ENCODE measurements around the gene ZMYND8. TPM values are rescaled to one million over a fixed set of nuclear protein-coding genes. Genes with fewer than 3 reads are reported as not detected.

ZMYND8 gene
- total and polyA plus RNA-seq, 10 of the 15 experiments (the other 5 are each of a cell fraction or from before 2014, with no cell fraction given): 12.9 to 54.8 (median 23.1) TPM

DNA sequence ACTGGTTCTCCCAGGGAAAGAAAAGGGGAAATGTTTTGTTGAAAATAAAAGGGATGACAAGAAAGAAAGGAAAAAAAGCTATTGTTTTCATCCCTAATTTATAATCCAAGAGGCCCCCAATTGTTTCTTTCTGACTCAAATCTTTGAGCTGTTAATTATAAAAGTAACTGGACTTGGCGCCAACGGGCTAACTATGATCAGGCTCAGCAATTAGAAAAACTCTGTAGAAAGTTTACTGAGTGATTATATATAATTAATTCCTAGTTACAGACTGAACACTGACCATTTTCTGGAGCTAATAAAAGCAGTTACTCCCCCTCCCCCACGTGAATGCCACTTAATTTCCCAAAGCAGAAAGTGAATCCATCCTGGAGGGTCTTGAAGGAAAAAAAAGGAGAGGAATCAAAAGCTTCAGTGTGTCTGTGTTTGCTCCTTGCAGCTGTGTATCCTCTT, 3.2 kb downstream of the ZMYND8 start:
- peak overlapping the region; percentile 77 for H3K4me3 ChIP-seq

DNA sequence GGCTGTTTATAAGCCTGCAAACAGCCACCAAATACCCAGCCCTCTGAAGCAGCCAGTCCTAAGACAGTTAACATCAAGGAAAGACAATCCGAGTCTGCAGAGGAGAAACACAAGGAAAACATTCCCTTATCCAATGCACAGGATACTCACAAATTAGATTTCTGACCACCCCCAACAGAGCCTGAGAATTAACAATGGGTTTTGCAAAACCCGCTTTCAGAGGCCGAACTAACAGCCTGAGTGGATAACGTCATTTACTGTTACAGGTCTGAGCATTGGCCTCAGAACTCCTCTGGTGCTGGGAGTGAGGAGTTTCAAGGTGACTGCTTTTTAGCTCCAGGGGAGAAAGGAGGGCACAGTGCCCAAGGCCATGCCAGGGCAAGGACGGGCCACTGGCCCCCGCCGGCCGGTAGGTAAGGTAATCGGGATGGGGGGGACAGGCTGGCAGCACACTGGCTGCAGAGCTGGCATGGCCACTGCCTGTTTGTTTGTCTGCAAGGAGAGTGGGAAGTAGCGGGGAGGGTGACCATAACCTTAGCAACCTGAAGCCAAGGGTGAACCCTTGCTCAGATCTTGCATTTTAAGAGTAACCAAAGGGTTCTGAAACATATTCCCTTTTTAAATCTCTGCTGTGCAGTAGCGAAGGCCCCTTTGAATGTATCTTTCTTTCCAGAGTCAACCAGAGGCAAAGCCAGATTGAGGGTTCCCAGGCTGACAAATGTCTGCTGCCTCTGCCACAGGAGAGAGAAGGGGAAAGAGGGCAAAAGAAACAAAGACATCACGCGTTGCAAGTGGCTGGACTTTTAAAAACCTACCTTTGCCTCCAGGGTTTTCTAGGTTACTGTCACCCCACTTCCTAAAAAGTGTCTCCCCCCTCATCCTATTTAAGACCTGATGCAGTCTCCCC, 3.9 kb downstream of the ZMYND8 start:
- Histone ChIP-seq H3K4me3 (peak overlapping the region; percentile 77), H2AFZ (ENCODE audit: control insufficient read depth, low read depth, low read length) (no peak overlapping the region), H3K9me3 (replicated peaks; ENCODE audit: control insufficient read depth, insufficient read depth, low read length) (no peaks in the 10 kb centered on the region), H3K27ac (ENCODE audit: control insufficient read depth, insufficient read depth) (peak overlapping the region; percentile 99), H3K4me1 (ENCODE audit: control insufficient read depth, insufficient read depth, low read length) (peaks cover 30% of the 10 kb centered on the region), H3K36me3 (ENCODE audit: control insufficient read depth in 2 of 2, insufficient read depth in 2 of 2, low read length in 1 of 2) (peaks cover 0 to 5% of the 10 kb centered on the region in 2 experiments; a peak in 1 of 4 replicates), H3K79me2 (ENCODE audit: control insufficient read depth, insufficient read depth, low read length) (peaks cover 95% of the 10 kb centered on the region), H3K27me3 (replicated peaks in 1 of 2; ENCODE audit: control insufficient read depth in 2 of 2, insufficient read depth in 2 of 2, low read length in 1 of 2) (no peaks in the 10 kb centered on the region), H3K4me2 (ENCODE audit: control insufficient read depth, insufficient read depth) (peak overlapping the region; percentile 95), H3K9ac (ENCODE audit: control insufficient read depth, insufficient read depth, low read length) (peak overlapping the region; percentile 93), H4K20me1 (ENCODE audit: control insufficient read depth, insufficient read depth) (no peaks in the 10 kb centered on the region)
- in situ Hi-C loops (cut with MboI): no loop called here
- ATAC-seq: peak; percentile 6; the same call in 1 of the 3 replicates
- WGBS (ENCODE audit: insufficient coverage, insufficient replicate concordance, low lambda C conversion rate, missing lambda C conversion rate): 31% methylated on average over 13 of the region's 13 CpGs
- FAIRE-seq: no peak
- BruUV-seq (replicated peaks): no TSS peak
- SMC1A ChIA-PET (ENCODE audit: uncharacterized antibody, unreplicated experiment): interaction anchor here (0.8 to 7.3 kb wide), 22 partner anchors 7 to 157 kb away, joined by 3 to 72 read pairs (median 4); no protein-coding TSS in a partner anchor
- POLR2A ChIA-PET: interaction anchor here (0.6 to 5.0 kb wide), 9 partner anchors 31 to 150 kb away, joined by 3 to 58 read pairs (median 5); partner anchors contain the start of gene NCOA3
- RAD21 ChIA-PET (ENCODE audit: unreplicated experiment): interaction anchor here (1.6 to 13.0 kb wide), 9 partner anchors 31 to 151 kb away, joined by 7 to 123 read pairs (median 13); no protein-coding TSS in a partner anchor
- CTCF ChIA-PET: interaction anchor here (0.9 to 13.0 kb wide), 4 partner anchors 31 to 268 kb away, joined by 4 to 129 read pairs (median 38); no protein-coding TSS in a partner anchor
- intact Hi-C loops (cut with micrococcal nuclease; ENCODE audit: unreplicated experiment): loop anchor here (5.0 kb wide), 1 partner anchor 80 kb away; no protein-coding TSS in a partner anchor
- no peak for DNase-seq (ENCODE audit: low read depth, low spot score)
- TF ChIP-seq JUNB (IDR thresholded peaks at IDR 0.05) (no peak), SUPT20H (IDR thresholded peaks at IDR 0.05; ENCODE audit: borderline replicate concordance, control insufficient read depth, low read depth, low read length) (no peak), RAD51 (IDR thresholded peaks at IDR 0.05) (no peak), HDAC2 (IDR thresholded peaks at IDR 0.05) (no peak), ZSCAN29 (IDR thresholded peaks at IDR 0.05) (no peak), ZNF24 (IDR thresholded peaks at IDR 0.05) (no peak), HCFC1 (IDR thresholded peaks at IDR 0.05; ENCODE audit: low read length) (no peak), TCF12 (IDR thresholded peaks at IDR 0.05; ENCODE audit: low read depth, low read length) (no peak), CREM (IDR thresholded peaks at IDR 0.05; ENCODE audit: low read depth) (no peak), YBX1 (IDR thresholded peaks at IDR 0.05) (no peak)
- TF ChIP-seq, protein P1, sequence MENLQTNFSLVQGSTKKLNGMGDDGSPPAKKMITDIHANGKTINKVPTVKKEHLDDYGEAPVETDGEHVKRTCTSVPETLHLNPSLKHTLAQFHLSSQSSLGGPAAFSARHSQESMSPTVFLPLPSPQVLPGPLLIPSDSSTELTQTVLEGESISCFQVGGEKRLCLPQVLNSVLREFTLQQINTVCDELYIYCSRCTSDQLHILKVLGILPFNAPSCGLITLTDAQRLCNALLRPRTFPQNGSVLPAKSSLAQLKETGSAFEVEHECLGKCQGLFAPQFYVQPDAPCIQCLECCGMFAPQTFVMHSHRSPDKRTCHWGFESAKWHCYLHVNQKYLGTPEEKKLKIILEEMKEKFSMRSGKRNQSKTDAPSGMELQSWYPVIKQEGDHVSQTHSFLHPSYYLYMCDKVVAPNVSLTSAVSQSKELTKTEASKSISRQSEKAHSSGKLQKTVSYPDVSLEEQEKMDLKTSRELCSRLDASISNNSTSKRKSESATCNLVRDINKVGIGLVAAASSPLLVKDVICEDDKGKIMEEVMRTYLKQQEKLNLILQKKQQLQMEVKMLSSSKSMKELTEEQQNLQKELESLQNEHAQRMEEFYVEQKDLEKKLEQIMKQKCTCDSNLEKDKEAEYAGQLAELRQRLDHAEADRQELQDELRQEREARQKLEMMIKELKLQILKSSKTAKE (IDR thresholded peaks at IDR 0.05; ENCODE audit: low read depth, poor library complexity, severe bottlenecking): no peak

More for the DNA sequence above, 3.2 kb downstream of the ZMYND8 start:
- peaks cover 31% of the 10 kb centered on the region for H3K4me1 ChIP-seq (ENCODE audit: control insufficient read depth, insufficient read depth, low read length)
- no peaks in the 10 kb centered on the region for H3K27me3 ChIP-seq (replicated peaks in 1 of 2; ENCODE audit: control insufficient read depth in 2 of 2, insufficient read depth in 2 of 2, low read length in 1 of 2)
- H3K9me3 ChIP-seq (replicated peaks; ENCODE audit: control insufficient read depth, insufficient read depth, low read length): no peaks in the 10 kb centered on the region
- ChIA-PET SMC1A (ENCODE audit: uncharacterized antibody, unreplicated experiment) (interaction anchor here (0.8 to 6.5 kb wide), 16 partner anchors 10 to 157 kb away, joined by 3 to 72 read pairs (median 4); no protein-coding TSS in a partner anchor), POLR2A (interaction anchor here (0.5 to 5.0 kb wide), 8 partner anchors 11 to 149 kb away, joined by 3 to 58 read pairs (median 3); partner anchors contain the start of gene NCOA3), CTCF (interaction anchor here (0.9 to 13.0 kb wide), 4 partner anchors 30 to 267 kb away, joined by 4 to 129 read pairs (median 38); no protein-coding TSS in a partner anchor), RAD21 (ENCODE audit: unreplicated experiment) (interaction anchor here (1.2 to 13.0 kb wide), 10 partner anchors 30 to 151 kb away, joined by 5 to 123 read pairs (median 12); no protein-coding TSS in a partner anchor)
- peak overlapping the region; percentile 99 for H3K27ac ChIP-seq (ENCODE audit: control insufficient read depth, insufficient read depth)
- 63% methylated on average over 3 of the region's 3 CpGs for WGBS (ENCODE audit: insufficient coverage, insufficient replicate concordance, low lambda C conversion rate, missing lambda C conversion rate)
- no TSS peak for BruUV-seq (replicated peaks)
- no peak for DNase-seq (ENCODE audit: low read depth, low spot score)
- peak overlapping the region; percentile 93 for H3K9ac ChIP-seq (ENCODE audit: control insufficient read depth, insufficient read depth, low read length)
- H3K79me2 ChIP-seq (ENCODE audit: control insufficient read depth, insufficient read depth, low read length): peaks cover 91% of the 10 kb centered on the region
- ATAC-seq: no peak
- in situ Hi-C loops (cut with MboI): no loop called here
- intact Hi-C loops (cut with micrococcal nuclease; ENCODE audit: unreplicated experiment): loop anchor here (5.0 kb wide), 1 partner anchor 81 kb away; no protein-coding TSS in a partner anchor
- no peaks in the 10 kb centered on the region for H3K36me3 ChIP-seq (ENCODE audit: control insufficient read depth in 2 of 2, insufficient read depth in 2 of 2, low read length in 1 of 2)
- FAIRE-seq: no peak
- H2AFZ ChIP-seq (ENCODE audit: control insufficient read depth, low read depth, low read length): no peak overlapping the region
- peak overlapping the region; percentile 95 for H3K4me2 ChIP-seq (ENCODE audit: control insufficient read depth, insufficient read depth)
- TF ChIP-seq SP1 (IDR thresholded peaks at IDR 0.05; ENCODE audit: low read depth, low read length) (no peak), PAX8 (IDR thresholded peaks at IDR 0.05) (peak; percentile 54; the same call in 1 of the 2 replicates), ZZZ3 (IDR thresholded peaks at IDR 0.05; ENCODE audit: control insufficient read depth, insufficient read length, low read depth) (no peak)
- H4K20me1 ChIP-seq (ENCODE audit: control insufficient read depth, insufficient read depth): no peaks in the 10 kb centered on the region

All from GM12878 (cell line).